ENCODE measurements around the gene OTX2.

OTX2 gene

GRCh38 chr14:56810147-56810719 lies at the start of gene OTX2:
Gene OTX2 (minus strand): TSS chr14:56810479. CDS start chr14:56805456, 5,023 bp downstream.
- DNase-seq (ENCODE audit: extremely low read depth, low read depth): no peak
- TF ChIP-seq CTCF (IDR thresholded peaks at IDR 0.05; ENCODE audit: low read depth, low read length): no peak

DNA sequence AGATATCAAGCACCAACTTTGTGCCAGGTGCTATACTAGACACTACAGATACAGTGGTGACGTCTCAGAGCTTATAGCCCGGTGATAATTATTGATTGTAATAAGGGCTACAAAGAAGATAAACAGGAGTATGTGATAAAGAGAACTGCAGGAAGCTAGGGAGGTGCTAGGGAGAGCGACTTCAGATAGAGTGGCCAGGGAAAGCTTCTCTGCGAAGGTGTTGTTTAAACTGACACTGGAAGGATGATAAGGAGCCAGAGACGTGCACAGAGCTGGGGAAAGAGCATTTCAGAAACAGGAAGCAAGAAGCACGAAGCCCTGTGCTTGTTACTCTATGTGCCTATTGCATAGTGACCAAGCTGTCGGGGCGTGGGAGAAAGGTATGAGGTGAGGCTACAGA lies 48.1 kb upstream of the OTX2 start:
- no peak for TF ChIP-seq CTCF (IDR thresholded peaks at IDR 0.05; ENCODE audit: low read depth, low read length)
- DNase-seq (ENCODE audit: extremely low read depth, low read depth): no peak

- no peak for TF ChIP-seq CTCF (IDR thresholded peaks at IDR 0.05; ENCODE audit: low read depth, low read length)
- DNase-seq (ENCODE audit: extremely low read depth, low read depth): no peak
Observed at GRCh38 chr14:56857216-56857615, 46.9 kb upstream of the OTX2 start.

DNA sequence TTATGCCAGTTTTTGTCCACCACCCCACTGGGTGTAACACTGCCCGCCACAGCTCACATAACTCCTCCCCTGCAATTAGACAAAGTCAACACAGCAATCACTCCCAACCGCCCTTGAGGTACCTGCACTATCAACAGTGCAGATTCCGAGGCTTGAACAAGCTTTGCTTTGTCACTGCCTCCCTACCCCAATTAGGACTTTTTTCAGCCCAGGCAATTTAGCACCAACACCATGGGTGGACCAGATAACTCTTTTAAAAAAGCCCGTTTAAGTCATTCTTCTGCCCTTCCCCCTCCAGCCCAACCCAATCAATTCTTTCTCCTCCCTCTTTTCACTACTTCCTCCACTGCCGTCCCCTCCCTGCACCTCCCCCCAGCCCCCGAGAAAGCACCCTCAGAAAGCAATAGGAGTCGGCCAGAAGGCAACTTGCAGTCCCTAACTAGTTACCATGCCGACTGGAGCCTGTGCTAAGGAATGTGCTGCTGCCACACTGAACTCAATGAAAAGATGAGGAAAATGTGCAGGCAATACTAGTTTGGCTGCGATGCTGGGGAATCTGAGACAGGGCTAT lies 45.7 kb upstream of the OTX2 start:
- DNase-seq (ENCODE audit: extremely low read depth, low read depth): no peak

GRCh38 chr14:56854325-56854724 lies 44.0 kb upstream of the OTX2 start:
- DNase-seq (ENCODE audit: extremely low read depth, low read depth): no peak
- no peak for TF ChIP-seq CTCF (IDR thresholded peaks at IDR 0.05; ENCODE audit: low read depth, low read length)

More for the DNA sequence above, 45.7 kb upstream of the OTX2 start:
- no peak for TF ChIP-seq CTCF (IDR thresholded peaks at IDR 0.05; ENCODE audit: low read depth, low read length)

- DNase-seq (ENCODE audit: extremely low read depth, low read depth): no peak
- no peak for TF ChIP-seq CTCF (IDR thresholded peaks at IDR 0.05; ENCODE audit: low read depth, low read length)
Observed at GRCh38 chr14:56846970-56847930, 37.0 kb upstream of the OTX2 start.
